ENCODE data around the gene ZNF444.

The ZNF444 gene

DNA sequence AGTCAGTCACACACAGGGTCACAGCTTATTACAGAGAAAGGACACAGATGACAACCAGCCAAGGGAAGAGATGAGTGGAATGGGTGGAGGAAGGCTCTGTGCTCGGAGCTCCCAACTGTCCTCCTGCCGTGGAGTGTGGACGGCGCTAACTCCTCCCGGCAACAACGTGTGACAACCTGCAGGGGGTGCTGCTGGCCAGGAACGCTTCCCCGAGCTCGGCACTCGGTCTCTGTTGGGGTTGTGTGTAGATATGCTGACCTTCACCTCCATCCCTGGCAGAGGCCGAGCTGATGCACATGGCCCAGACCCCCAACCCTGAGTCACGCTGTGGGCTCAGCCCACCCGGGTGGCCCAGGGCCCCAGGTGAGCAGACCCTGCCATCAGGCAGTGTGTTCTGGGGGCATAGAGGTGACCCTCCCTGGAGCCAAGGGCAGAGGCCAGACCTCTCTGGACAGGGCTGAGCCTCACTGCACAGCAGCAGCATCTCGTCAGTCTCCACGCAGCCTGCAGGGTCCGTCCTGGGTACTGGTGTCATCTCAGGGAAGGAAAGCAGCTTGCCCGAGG, 14.1 kb downstream of the ZNF444 start:
- Histone ChIP-seq H3K9me3 (ENCODE audit: insufficient read depth, low read length) (no peaks in the 10 kb centered on the region), H3K27ac (ENCODE audit: low read depth, low read length) (no peak overlapping the region), H3K9ac (ENCODE audit: low read length) (no peak overlapping the region), H2AFZ (ENCODE audit: low read depth, low read length, severe bottlenecking) (no peak overlapping the region), H3K27me3 (ENCODE audit: low read length) (no peaks in the 10 kb centered on the region), H3K9me2 (replicated peaks; ENCODE audit: insufficient read depth, low read length) (no peaks in the 10 kb centered on the region), H3K79me2 (ENCODE audit: insufficient read depth, low read length) (peaks cover 3% of the 10 kb centered on the region; the same call in 1 of the 2 replicates), H3F3A (ENCODE audit: insufficient read depth) (no peaks in the 10 kb centered on the region), H4K20me1 (ENCODE audit: low read depth, low read length) (no peaks in the 10 kb centered on the region), H3K4me3 (ENCODE audit: insufficient read depth, low read length, poor library complexity, severe bottlenecking) (no peak overlapping the region), H3K36me3 (ENCODE audit: low read length) (no peaks in the 10 kb centered on the region), H3K4me2 (ENCODE audit: low read depth, low read length, poor library complexity, severe bottlenecking) (no peak overlapping the region)
- TF ChIP-seq CTCF (IDR thresholded peaks at IDR 0.05; ENCODE audit: insufficient read depth, low read length, poor library complexity, severe bottlenecking) = peak; percentile 18
- TF ChIP-seq EZH2phosphoT487 (conservative IDR thresholded peaks at IDR 0.05; ENCODE audit: low read length) = no peak

DNA sequence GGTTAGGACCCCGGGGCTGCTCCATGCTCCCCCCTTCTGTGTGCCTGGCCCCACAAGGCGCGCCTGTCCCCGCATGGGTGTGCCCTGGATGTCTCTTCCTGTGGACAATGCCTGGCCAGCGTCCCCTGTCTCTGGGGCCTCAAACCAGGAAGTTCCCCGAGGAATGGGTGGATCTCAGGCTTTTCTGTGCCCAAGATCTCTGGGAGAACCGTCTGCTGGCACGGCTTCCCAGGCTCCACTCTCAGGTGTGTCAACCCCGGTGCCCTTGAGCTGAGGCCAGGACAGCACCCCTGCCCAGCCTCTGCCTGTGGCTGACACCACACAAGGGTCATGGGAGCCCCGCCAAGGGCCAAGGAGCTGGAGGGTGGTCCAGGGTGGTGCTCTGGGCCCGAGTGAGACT, 15.7 kb downstream of the ZNF444 start:
- H3K9me3 ChIP-seq (ENCODE audit: insufficient read depth, low read length) = no peaks in the 10 kb centered on the region
- H3K9ac ChIP-seq (ENCODE audit: low read length) = no peak overlapping the region
- H3K27me3 ChIP-seq (ENCODE audit: low read length) = no peaks in the 10 kb centered on the region
- no peaks in the 10 kb centered on the region for H3K36me3 ChIP-seq (ENCODE audit: low read length)
- no peak overlapping the region for H3K4me2 ChIP-seq (ENCODE audit: low read depth, low read length, poor library complexity, severe bottlenecking)
- H4K20me1 ChIP-seq (ENCODE audit: low read depth, low read length) = no peaks in the 10 kb centered on the region
- no peaks in the 10 kb centered on the region for H3K9me2 ChIP-seq (replicated peaks; ENCODE audit: insufficient read depth, low read length)
- no peak for TF ChIP-seq CTCF (IDR thresholded peaks at IDR 0.05; ENCODE audit: insufficient read depth, low read length, poor library complexity, severe bottlenecking)
- no peak for TF ChIP-seq EZH2phosphoT487 (conservative IDR thresholded peaks at IDR 0.05; ENCODE audit: low read length)
- H3K27ac ChIP-seq (ENCODE audit: low read depth, low read length) = no peak overlapping the region
- no peaks in the 10 kb centered on the region for H3F3A ChIP-seq (ENCODE audit: insufficient read depth)
- H3K79me2 ChIP-seq (ENCODE audit: insufficient read depth, low read length) = no peaks in the 10 kb centered on the region
- H3K4me3 ChIP-seq (ENCODE audit: insufficient read depth, low read length, poor library complexity, severe bottlenecking) = no peak overlapping the region
- H2AFZ ChIP-seq (ENCODE audit: low read depth, low read length, severe bottlenecking) = no peak overlapping the region

DNA sequence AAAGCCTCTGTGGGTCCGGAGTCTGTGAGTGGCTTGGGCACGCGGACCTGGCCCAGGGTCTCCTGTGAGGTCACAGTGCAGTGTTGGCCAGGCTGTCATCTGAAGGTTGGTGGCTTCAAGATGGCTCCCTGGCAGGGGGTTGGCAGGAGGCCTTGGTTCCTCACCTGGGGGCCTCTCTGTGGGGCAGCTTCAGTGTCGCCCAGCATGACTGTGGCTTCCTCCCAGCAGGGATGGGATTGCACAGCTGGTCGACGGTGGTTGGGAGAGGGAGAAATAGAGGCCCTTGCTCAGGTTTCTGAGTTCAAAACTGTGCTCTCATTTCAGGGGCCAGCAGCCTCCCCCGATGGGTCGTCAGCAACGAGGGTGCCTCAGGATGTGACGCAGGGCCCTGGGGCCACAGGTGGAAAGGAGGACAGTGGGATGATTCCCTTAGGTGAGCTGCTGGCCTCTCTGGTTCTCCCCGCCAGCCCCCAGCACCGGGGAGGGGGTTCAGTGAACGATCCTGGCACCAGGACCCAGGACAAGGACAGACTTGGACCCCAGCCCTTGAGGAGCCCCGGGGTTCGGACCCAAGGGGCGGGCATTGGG, 17.2 kb downstream of the ZNF444 start:
- TF ChIP-seq CTCF (IDR thresholded peaks at IDR 0.05; ENCODE audit: insufficient read depth, low read length, poor library complexity, severe bottlenecking) = no peak
- TF ChIP-seq EZH2phosphoT487 (conservative IDR thresholded peaks at IDR 0.05; ENCODE audit: low read length) = no peak
- no peaks in the 10 kb centered on the region for H3K27me3 ChIP-seq (ENCODE audit: low read length)
- no peaks in the 10 kb centered on the region for H3K79me2 ChIP-seq (ENCODE audit: insufficient read depth, low read length)
- H2AFZ ChIP-seq (ENCODE audit: low read depth, low read length, severe bottlenecking) = no peak overlapping the region
- H4K20me1 ChIP-seq (ENCODE audit: low read depth, low read length) = no peaks in the 10 kb centered on the region
- H3K4me3 ChIP-seq (ENCODE audit: insufficient read depth, low read length, poor library complexity, severe bottlenecking) = no peak overlapping the region
- no peaks in the 10 kb centered on the region for H3F3A ChIP-seq (ENCODE audit: insufficient read depth)
- no peak overlapping the region for H3K9ac ChIP-seq (ENCODE audit: low read length)
- no peak overlapping the region for H3K27ac ChIP-seq (ENCODE audit: low read depth, low read length)
- H3K9me3 ChIP-seq (ENCODE audit: insufficient read depth, low read length) = no peaks in the 10 kb centered on the region
- no peak overlapping the region for H3K4me2 ChIP-seq (ENCODE audit: low read depth, low read length, poor library complexity, severe bottlenecking)
- no peaks in the 10 kb centered on the region for H3K36me3 ChIP-seq (ENCODE audit: low read length)
- H3K9me2 ChIP-seq (replicated peaks; ENCODE audit: insufficient read depth, low read length) = no peaks in the 10 kb centered on the region

Data from SU-DHL-6 (cell line).